GM12891 (cell line): ENCODE measurements around the gene TBC1D22A.

ENCODE experiments used
- DNase-seq: peaks from one replicate; pipeline ENCODE4 v3.0.0; 2011; ENCODE audit warnings: low spot score; ENCODE audit not compliant: insufficient read length
- FAIRE-seq: peaks from 2 replicates; lab custom pipeline; 2011; peaks lifted over from hg19 to GRCh38; lab: Jason Lieb, UNC
- PAX5 ChIP-seq: IDR thresholded peaks from 2 replicates; pipeline ENCODE4 v1.6.1; 2011; ENCODE audit warnings: low read length, moderate library complexity, mild to moderate bottlenecking; ENCODE audit not compliant: insufficient read depth, severe bottlenecking
- POLR2A ChIP-seq: IDR thresholded peaks from 2 replicates; pipeline ENCODE4 v1.6.1; 2011; ENCODE audit warnings: low read depth, low read length, control low read depth
- POLR2AphosphoS5 ChIP-seq: IDR thresholded peaks from 2 replicates; pipeline ENCODE4 v1.6.1; 2011; ENCODE audit warnings: low read depth, low read length, control low read depth
- POU2F2 ChIP-seq: IDR thresholded peaks from 2 replicates; pipeline ENCODE4 v1.6.1; 2011; ENCODE audit warnings: low read depth, mild to moderate bottlenecking, control low read depth, low read length, moderate library complexity
- SPI1 ChIP-seq: IDR thresholded peaks from 2 replicates; pipeline ENCODE4 v1.6.1; 2011; ENCODE audit warnings: low read depth, low read length, control low read depth
- TAF1 ChIP-seq: IDR thresholded peaks from 2 replicates; pipeline ENCODE4 v1.6.1; 2011; ENCODE audit warnings: low read depth, low read length, control low read depth

Gene TBC1D22A

DNA sequence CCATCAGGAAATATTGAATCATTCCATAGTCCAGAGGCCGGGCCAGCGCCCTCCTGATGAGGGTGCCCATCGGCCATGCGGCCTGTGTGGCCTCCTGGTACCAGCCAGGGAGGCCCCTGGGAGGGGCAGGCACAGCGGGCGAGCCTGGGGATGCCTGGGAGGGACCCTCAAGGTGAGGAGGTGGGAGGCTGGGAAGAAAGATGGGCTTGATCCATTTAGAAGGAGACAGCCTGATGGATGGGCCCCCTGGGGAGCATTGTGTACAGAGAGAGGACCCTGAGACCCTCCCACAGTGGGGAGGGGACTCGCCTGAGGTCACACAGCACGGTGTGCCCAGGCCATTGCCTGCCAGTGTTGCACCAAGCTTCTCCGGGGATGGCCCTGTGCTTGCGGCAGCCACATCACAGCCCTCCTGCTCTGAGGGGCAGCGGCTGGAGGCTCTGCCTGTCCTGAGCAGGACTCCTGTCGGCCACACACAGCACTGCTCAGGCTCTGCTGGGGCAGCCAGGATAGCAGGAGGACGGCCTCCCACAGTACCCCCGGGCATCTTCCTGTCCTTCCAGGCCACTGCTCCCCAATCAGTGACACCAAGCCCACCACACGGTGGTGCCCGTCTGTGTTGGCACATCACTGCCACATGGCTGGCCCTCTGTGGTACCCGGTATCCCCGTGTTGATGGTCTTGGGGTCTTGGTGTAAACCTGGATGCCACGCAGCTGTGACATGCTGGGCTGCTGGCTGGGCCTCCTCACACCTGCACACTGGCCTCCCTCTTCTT, 290.0 kb downstream of the TBC1D22A start:
- TF ChIP-seq PAX5: no peak
- DNase-seq (no peak), FAIRE-seq (no peak)

DNA sequence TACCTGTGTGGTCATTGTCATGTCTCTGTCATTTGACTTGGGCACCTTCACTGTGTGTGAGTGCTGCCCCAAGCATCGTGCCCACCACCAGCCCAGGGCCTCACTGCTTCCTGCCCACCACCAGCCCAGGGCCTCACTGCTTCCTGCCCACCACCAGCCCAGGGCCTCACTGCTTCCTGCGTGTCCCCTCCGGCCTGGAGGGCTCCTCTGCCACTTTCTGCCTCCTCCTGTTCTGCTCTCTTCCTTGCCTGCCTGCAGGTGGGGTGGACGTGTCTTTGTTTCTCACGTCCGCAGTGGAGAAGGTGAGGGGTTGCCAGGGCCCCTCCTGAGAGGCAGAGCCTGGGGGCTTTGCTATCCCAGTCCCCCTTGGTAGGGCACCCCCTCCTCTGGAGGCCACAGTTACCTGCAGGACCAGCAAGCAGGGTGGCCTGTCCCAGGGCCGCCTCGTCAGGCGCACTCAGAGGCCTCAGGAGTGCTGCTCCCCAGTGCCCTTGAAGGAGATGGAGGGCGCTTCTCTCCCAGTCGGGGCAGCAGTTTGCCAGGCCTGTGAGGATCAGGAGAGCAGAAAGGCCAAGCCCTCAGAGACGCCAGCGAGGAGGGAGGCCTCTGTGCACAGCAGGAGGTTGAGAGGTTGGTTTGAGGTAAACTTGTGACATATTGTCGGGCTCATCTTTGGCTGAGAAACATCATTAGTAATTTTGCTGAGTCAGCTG, 290.7 kb downstream of the TBC1D22A start:
- no peak for TF ChIP-seq PAX5
- no peak for TF ChIP-seq TAF1
- TF ChIP-seq SPI1: no peak
- no peak for TF ChIP-seq POLR2A
- no peak for FAIRE-seq
- DNase-seq: no peak

- FAIRE-seq (no peak), DNase-seq (no peak)
- TF ChIP-seq POLR2A (no peak), TAF1 (no peak), POLR2AphosphoS5 (no peak), SPI1 (no peak), PAX5 (no peak), POU2F2 (no peak)
These were observed 291.3 kb downstream of the TBC1D22A start for GRCh38 chr22:47053726-47054141.

DNA sequence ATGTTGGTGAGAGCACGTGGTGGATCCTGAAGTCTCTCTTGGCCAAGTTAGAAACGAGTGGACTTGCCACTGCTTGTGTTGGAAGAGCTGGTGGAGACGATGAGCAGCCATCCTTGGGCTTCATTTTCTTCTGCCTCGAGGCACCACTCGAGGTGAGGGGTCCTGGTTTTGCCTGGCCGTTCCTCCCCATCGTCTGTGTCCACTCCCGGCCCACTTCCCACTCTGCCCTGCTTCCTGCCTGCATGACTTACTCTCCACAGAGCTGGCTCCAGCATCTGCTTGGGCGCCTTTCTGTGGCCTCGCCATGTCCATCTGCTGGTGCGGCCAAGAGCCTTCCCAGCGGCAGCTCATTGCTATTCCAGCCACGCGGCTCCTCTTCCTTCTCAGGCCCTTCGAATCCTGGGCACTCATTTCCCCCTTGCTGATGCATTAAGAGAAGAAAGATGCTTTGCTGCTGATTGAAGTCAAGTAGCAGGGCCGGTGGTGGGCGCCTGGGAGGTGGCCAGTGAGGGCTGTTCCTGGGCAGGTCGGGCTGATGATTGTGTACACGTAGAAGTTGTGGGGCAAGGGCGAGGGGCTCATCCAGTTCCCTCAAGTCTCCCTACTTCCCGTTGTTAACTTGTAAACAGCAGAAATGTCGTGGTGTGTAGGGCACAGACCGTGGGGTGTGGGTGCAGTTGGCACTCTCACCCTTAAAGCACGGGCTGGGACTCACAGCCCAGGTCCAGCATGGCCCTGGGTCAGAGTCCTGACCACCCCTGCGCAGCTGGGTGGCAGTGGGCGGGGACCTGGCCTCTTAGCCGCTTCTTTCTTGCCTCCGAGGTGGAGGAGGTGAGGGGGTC, 292.0 kb downstream of the TBC1D22A start:
- no peak for FAIRE-seq
- TF ChIP-seq POU2F2 (no peak), TAF1 (no peak), SPI1 (no peak), POLR2AphosphoS5 (no peak), POLR2A (no peak), PAX5 (no peak)
- DNase-seq: no peak

- DNase-seq: no peak
These were observed 292.6 kb downstream of the TBC1D22A start for GRCh38 chr22:47055073-47055355.

GRCh38 chr22:47055461-47055860, 293.0 kb downstream of the TBC1D22A start:
- FAIRE-seq: no peak
- DNase-seq: no peak
- no peak for TF ChIP-seq POLR2AphosphoS5
- no peak for TF ChIP-seq SPI1
- TF ChIP-seq POU2F2: no peak
- TF ChIP-seq POLR2A: no peak
- TF ChIP-seq PAX5: no peak
- TF ChIP-seq TAF1: no peak

More at GRCh38 chr22:47055073-47055355, 292.6 kb downstream of the TBC1D22A start:
- no peak for FAIRE-seq
- no peak for TF ChIP-seq SPI1
- TF ChIP-seq POLR2AphosphoS5: no peak
- TF ChIP-seq TAF1: no peak
- no peak for TF ChIP-seq POLR2A
- no peak for TF ChIP-seq POU2F2
- TF ChIP-seq PAX5: no peak

DNA sequence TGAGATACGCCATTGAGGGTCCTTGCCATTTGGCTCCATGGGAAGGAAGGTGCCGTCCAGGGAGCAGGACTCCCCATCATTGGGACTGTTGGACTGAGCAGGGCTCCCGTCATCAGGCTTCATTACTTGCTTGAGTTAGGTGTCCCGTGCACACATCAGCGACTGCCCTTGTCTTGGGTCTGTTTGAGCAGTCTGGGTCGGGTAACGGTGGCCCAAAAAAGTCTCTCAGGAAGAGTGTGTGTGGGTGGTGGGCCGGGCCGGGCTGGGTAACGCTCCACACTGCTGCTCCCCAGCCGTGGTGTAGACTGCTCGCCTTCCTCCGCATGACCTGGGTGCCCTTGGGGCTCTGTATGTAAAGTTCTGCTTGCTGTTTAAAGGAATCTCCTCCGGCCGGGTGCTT, 293.5 kb downstream of the TBC1D22A start:
- DNase-seq (no peak), FAIRE-seq (no peak)
- TF ChIP-seq SPI1 (no peak), POU2F2 (no peak), TAF1 (no peak)

DNA sequence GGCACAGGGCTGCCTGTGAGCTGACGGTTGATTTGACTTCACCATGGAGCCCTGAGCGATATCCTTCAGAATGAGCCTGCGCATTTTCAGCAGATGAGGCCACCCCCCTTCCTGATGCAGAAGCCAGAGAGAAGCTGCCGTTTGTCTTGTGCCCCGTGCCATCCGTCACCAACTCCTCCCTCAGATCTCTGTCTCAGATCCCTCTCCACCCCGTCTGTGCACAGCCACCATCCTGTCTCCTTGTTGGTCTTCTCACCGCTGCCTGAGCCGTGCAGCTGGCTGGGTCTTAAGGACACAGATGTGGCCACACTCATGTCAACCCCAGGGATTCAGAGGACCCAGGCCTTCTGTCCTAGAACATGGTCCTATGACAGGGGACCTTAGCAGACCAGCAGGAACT, 293.9 kb downstream of the TBC1D22A start:
- no peak for DNase-seq
- TF ChIP-seq POLR2AphosphoS5 (no peak), SPI1 (no peak), POLR2A (no peak), POU2F2 (no peak), PAX5 (no peak), TAF1 (no peak)
- FAIRE-seq: no peak

GRCh38 chr22:47056776-47057470, 294.5 kb downstream of the TBC1D22A start:
- no peak for FAIRE-seq
- TF ChIP-seq POLR2A: no peak
- no peak for TF ChIP-seq SPI1
- TF ChIP-seq POU2F2: no peak
- no peak for TF ChIP-seq TAF1
- TF ChIP-seq POLR2AphosphoS5: no peak
- no peak for TF ChIP-seq PAX5
- DNase-seq: no peak
